Activated T-cell treated with anti-CD3 and anti-CD28 coated beads, Interleukin-2, amount 50 U/mL, for 72 hours (primary cell): ENCODE results near the gene PPM1H. TPM values are rescaled to one million over a fixed set of nuclear protein-coding genes. Genes with fewer than 3 reads are reported as not detected.

Experiments used
- ATAC-seq, 2 donors: fragments of 150-1000 bp; cut with Tn5 transposase; replicated peaks in 1 of 2; 2 replicates each; pipeline ENCODE4 v1.10.0; 2021; ENCODE audit warnings: moderate library complexity in 2 of 2, mild to moderate bottlenecking in 1 of 2
- DNase-seq, 2 donors: peaks; one replicate each; pipeline ENCODE4 v3.0.0; 2021 to 2022; ENCODE audit warnings: mixed read lengths in 1 of 2
- H3K27ac Mint-ChIP-seq: one replicate; pipeline ENCODE4 v1.8.0; 2022; ENCODE audit warnings: mild to moderate bottlenecking, moderate library complexity, mixed read lengths
- H3K27me3 Mint-ChIP-seq: one replicate; pipeline ENCODE4 v1.8.0; 2022; ENCODE audit warnings: low read depth, mixed read lengths
- H3K36me3 Mint-ChIP-seq, 2 donors: one replicate each; pipeline ENCODE4 v1.8.0; 2022; ENCODE audit warnings: mixed read lengths in 2 of 2, mild to moderate bottlenecking in 1 of 2; ENCODE audit not compliant: insufficient read depth in 2 of 2
- H3K4me1 Mint-ChIP-seq: one replicate; pipeline ENCODE4 v1.8.0; 2022; ENCODE audit warnings: low read depth, mixed read lengths
- H3K4me3 Mint-ChIP-seq, 2 donors: one replicate each; pipeline ENCODE4 v1.8.0; 2022; ENCODE audit warnings: mild to moderate bottlenecking in 2 of 2, mixed read lengths in 2 of 2, moderate library complexity in 2 of 2
- H3K9me3 Mint-ChIP-seq, 2 donors: one replicate each; pipeline ENCODE4 v1.8.0; 2022; ENCODE audit warnings: mixed read lengths in 2 of 2
- total RNA-seq, 2 donors: library from RNA; stranded (reverse); gene quantifications; one replicate each; pipeline ENCODE4 v1.2.3, GENCODE V29; 2022

PPM1H gene
- total RNA-seq, 2 donors from 2014 or later: not detected

DNA sequence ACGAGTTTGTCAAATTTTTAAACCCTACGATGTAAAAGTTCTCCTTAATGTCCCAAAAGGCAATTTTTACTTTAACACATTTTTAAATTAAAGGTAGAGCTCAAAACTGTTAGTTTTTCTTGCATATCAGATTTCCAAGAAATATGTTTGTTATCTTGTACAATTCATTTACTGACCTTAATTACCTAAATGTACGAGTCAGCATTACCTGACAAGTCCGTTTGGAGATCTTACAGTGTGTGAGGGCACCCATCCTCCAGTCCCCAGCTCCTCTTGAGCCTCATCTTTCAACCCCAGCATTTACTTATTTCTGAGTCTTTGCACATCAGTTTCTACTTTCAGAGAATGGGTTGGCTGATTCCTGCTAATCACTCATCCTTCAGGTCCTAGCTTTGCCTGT lies 23.7 kb downstream of the PPM1H start:
- Mint-ChIP-seq H3K4me1 (no peaks in the 10 kb centered on the region), H3K27me3 (peaks cover 17% of the 10 kb centered on the region), H3K4me3 (no peak overlapping the region), H3K9me3 (no peaks in the 10 kb centered on the region), H3K36me3 (no peaks in the 10 kb centered on the region), H3K27ac (no peak overlapping the region)
- ATAC-seq (no peak), DNase-seq (no peak)

DNA sequence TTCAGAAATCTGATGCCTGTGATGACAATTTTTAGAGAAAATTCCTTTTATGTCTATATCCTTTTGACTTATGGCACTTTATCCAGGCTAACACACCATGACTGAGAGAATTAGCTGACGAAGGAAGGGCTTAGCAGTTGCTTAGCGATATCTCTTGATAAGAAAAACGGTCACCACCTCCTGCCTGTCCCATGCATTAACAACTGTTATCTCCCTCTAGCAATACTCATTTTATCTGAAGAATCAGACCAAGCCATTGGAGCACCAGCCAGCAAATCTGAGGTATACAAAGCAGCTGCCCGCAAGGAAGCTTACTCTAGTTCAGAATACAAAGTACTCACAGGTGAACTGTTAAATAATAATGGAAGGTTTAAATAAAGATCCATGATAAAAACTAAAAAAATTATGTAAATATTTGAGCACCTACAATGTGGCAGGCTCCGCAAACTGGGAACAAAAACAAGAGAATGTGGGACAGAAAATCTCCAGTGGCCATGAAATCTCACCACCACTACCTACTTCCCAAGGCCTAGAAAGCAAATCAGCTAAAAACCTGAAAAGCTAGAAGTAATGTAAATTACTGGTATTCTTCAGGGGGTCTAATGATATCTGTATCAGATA lies 24.3 kb downstream of the PPM1H start:
- H3K9me3 Mint-ChIP-seq: no peaks in the 10 kb centered on the region
- no peaks in the 10 kb centered on the region for H3K36me3 Mint-ChIP-seq
- H3K27me3 Mint-ChIP-seq: peaks cover 22% of the 10 kb centered on the region
- ATAC-seq: no peak
- no peak overlapping the region for H3K27ac Mint-ChIP-seq
- H3K4me3 Mint-ChIP-seq: no peak overlapping the region
- no peaks in the 10 kb centered on the region for H3K4me1 Mint-ChIP-seq
- no peak for DNase-seq

DNA sequence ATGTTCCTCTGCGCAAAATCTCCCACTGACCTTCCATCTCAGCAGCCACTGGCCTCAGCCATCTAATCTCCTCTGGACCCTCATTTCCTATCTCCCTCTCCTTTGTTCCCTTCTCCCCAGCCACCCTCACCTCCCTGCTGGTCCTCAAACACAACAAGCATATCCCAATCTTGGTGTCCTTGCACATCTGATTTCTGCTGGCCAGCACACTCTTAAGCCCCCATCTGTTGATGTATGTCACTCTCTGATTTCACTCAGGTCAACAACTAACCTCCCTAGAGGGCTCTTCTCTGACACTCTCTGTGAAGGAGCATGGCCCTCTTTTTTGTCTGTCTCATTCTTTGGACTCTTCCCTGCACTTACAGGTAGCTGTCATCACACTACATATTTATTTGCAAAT lies 25.6 kb downstream of the PPM1H start:
- no peak for DNase-seq
- H3K4me3 Mint-ChIP-seq: no peak overlapping the region
- peaks cover 29% of the 10 kb centered on the region for H3K27me3 Mint-ChIP-seq
- H3K4me1 Mint-ChIP-seq: no peaks in the 10 kb centered on the region
- no peak overlapping the region for H3K27ac Mint-ChIP-seq
- H3K36me3 Mint-ChIP-seq: no peaks in the 10 kb centered on the region
- H3K9me3 Mint-ChIP-seq: no peaks in the 10 kb centered on the region
- ATAC-seq: no peak

DNA sequence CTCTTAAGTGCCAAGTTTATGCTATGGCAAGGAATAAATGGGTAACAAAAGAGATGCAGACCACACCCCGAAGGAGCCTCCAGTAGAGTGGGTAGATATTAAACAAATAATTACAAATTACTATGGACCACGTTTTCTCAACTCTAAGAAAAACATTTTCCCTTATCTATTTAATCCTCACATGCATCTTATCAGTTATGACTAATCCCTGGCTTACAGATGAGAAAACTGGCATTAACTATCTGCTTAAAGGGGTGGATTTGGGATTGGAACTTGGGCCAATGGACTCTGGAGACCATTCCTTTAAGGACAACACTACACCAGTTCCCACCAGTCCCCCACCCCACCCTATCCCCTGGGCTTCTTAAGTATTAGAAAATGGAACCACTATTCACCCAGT lies 26.3 kb downstream of the PPM1H start:
- Mint-ChIP-seq H3K36me3 (no peaks in the 10 kb centered on the region), H3K27me3 (peaks cover 25% of the 10 kb centered on the region), H3K4me3 (no peak overlapping the region), H3K9me3 (no peaks in the 10 kb centered on the region), H3K27ac (no peak overlapping the region), H3K4me1 (no peaks in the 10 kb centered on the region)
- DNase-seq (no peak), ATAC-seq (no peak)

DNA sequence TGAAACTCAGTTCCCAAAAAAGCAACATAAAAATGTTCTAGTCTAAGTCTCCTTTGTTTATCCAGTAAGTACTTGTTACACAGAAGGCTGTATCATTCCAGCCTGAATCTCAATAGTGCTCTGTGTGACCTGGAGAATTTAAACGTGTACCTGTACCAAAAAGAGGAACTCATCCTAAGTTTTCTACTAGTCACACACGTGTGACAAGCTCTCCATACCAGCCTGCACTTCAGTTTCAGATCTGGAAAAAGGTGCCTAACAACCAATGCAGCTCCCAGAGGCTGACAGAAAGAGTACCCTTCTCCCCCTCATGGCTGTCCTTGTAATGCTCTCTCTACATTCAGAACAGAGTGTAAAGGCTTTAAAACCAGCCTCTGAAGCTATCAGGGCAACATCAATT lies 27.4 kb downstream of the PPM1H start:
- Mint-ChIP-seq H3K27me3 (peaks cover 25% of the 10 kb centered on the region), H3K4me3 (no peak overlapping the region), H3K27ac (no peak overlapping the region), H3K4me1 (no peaks in the 10 kb centered on the region), H3K36me3 (no peaks in the 10 kb centered on the region), H3K9me3 (no peaks in the 10 kb centered on the region)
- ATAC-seq (no peak), DNase-seq (no peak)

DNA sequence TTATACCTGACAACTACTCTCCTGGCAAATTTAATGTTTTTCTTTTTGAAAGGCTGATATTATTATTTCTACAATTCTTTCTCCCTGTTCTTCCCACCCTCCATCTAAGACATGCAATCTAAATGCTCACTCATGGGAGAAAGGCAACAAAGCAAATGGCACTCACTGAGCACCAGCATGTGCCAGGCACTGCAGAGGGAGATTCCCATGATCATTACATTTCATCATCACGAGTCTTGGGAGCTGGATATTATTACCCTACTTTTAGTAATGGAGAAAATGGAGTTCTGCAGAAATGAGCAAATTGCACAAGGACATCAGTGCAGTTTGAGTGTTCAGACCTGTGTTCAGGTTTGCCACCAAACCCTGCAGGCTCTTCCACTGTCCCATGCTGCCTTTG lies 27.9 kb downstream of the PPM1H start:
- Mint-ChIP-seq H3K4me1 (no peaks in the 10 kb centered on the region), H3K36me3 (no peaks in the 10 kb centered on the region), H3K4me3 (no peak overlapping the region), H3K27me3 (peaks cover 25% of the 10 kb centered on the region), H3K9me3 (no peaks in the 10 kb centered on the region), H3K27ac (no peak overlapping the region)
- ATAC-seq (no peak), DNase-seq (no peak)

DNA sequence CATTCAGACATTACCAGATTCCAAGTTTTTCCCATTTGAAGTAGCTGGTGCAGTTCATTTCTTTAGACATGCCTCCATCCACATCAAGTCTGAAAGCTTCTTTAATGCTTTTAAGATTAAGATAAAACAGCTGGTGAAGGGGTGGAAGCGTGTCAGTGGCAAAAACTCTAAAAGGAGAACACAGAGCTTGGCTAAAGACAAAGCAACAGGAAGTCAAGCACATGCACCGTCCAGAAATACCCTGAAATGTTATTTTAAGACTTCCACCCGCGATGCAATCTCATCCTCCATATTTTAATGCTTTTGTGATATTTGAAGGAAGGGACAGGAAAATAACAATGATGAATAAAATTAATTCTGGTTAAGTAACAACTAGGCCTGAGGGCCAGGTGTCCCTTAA lies 31.8 kb downstream of the PPM1H start:
- Mint-ChIP-seq H3K36me3 (no peaks in the 10 kb centered on the region), H3K27me3 (peaks cover 14% of the 10 kb centered on the region), H3K4me1 (peaks cover 6% of the 10 kb centered on the region), H3K9me3 (no peaks in the 10 kb centered on the region), H3K4me3 (no peak overlapping the region), H3K27ac (no peak overlapping the region)
- ATAC-seq (no peak), DNase-seq (no peak)

DNA sequence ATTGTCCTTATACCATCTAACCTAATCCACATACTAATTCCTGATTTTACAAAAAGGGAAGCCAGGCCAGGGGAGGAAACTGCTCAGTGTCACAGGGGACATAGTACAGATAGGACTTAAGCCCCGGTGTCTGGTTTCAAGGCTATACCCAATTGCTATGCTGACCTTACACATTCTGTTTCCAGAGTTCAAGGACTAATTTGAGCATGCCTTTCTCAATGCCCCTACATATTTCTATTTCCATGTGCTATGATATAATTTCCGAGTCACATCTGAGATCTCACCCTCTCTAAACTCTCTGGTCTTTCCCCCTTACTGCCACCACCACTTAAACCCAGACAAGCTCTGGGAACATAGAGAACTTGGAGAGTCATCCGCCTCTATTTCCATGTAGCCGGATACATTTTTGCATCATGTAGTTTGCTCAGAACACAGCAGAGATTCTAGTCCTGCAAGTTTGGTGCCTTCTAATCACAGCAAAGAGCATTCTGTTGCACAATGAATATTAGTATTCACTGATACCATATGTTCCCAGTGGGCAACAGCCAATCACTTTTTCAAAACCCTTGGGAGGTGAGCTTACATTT lies 34.2 kb downstream of the PPM1H start:
- DNase-seq: no peak
- no peaks in the 10 kb centered on the region for H3K36me3 Mint-ChIP-seq
- H3K27ac Mint-ChIP-seq: no peak overlapping the region
- no peak overlapping the region for H3K4me3 Mint-ChIP-seq
- peaks cover 0 to 3% of the 10 kb centered on the region in 2 donors for H3K9me3 Mint-ChIP-seq
- peaks cover 6% of the 10 kb centered on the region for H3K4me1 Mint-ChIP-seq
- no peak for ATAC-seq
- H3K27me3 Mint-ChIP-seq: peaks cover 11% of the 10 kb centered on the region

DNA sequence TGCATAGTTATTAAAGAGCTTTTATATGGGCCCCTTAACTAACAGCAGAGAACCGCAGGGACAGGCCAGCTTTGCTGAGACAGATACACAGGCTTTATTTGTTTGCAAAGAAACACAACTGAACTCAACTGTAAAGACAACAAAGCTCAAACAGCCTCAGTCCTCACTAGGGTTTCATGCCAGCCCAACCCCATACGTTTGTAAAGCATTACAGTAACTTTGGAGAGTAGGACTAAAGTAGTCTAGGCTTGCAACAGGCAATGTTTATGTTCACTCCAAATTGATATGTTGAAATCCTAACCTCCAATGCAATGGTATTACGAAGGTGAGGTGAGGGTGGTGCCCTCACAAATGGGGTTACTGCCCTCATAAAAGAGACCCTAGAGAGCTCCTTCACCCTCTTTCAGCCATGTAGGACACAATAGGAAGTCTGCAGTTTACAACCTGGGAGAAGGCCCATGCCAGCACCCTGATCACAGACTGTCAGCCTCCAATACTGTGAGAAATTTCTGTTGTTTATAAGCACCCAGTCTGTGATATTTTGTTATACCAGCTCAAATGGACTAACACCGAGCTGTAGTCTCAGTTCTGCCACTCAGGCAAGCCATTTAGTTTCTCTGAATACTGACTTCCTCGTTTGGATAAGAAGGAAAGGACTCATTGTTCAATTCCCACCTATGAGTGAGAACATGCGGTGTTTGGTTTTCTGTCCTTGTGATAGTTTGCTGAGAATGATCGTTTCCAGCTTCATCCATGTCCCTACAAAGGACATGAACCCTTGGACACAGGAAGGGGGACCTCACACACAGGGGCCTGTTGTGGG lies 35.2 kb downstream of the PPM1H start:
- DNase-seq: no peak
- H3K27ac Mint-ChIP-seq: no peak overlapping the region
- no peak for ATAC-seq

DNA sequence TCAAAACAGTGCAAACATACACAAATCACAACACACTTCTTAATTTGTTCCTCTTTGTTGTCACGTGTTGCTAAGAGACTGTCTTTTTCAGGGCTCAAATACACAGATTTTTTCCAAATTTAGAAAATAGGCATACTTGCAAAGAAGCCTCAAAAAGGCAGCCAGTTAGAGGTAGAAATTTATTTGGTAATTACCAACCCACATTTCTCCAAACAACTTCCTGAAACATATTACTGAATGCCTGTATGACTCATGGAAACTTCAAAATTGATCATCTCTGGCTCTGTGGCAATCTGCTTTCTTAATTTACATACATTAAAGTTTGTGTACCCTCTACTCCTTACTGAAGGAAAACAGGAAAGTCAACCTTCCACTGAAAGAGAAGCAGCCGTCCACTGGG lies 36.4 kb downstream of the PPM1H start:
- ATAC-seq (no peak), DNase-seq (no peak)
- no peaks in the 10 kb centered on the region for H3K36me3 Mint-ChIP-seq
- H3K4me1 Mint-ChIP-seq: peaks cover 6% of the 10 kb centered on the region
- no peak overlapping the region for H3K27ac Mint-ChIP-seq
- H3K27me3 Mint-ChIP-seq: peaks cover 5% of the 10 kb centered on the region
- peaks cover 0 to 3% of the 10 kb centered on the region in 2 donors for H3K9me3 Mint-ChIP-seq
- no peak overlapping the region for H3K4me3 Mint-ChIP-seq

More for the DNA sequence above, 35.2 kb downstream of the PPM1H start:
- Mint-ChIP-seq H3K4me3 (no peak overlapping the region), H3K27me3 (peaks cover 5% of the 10 kb centered on the region), H3K9me3 (peaks cover 0 to 3% of the 10 kb centered on the region in 2 donors), H3K4me1 (peaks cover 6% of the 10 kb centered on the region), H3K36me3 (no peaks in the 10 kb centered on the region)

DNA sequence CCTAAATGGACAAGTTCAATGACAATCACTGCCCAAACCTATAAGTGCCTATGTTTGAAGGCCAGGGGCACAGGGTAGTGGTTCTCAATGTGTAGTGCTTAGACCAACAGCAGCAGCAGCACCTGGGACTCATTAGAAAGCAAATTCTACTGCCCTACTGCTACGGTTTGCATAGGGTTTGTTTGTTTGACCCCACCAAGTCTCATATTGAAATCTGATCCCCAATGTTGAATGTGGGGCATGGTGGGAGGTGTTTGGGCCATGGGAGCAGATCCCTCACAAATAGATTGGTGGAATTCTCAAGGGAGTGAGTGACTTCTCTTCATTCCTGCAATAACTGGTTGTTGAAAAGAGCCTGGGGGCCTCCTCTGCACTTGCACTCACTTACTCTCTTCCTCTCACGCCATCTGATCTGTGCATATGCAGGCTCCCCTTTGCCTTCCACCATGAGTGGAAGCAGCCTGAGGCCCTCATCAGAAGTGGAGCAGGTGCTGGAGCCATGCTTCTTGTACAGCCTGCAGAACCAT lies 39.5 kb downstream of the PPM1H start:
- no peak overlapping the region for H3K4me3 Mint-ChIP-seq
- H3K27ac Mint-ChIP-seq: no peak overlapping the region
- H3K36me3 Mint-ChIP-seq: no peaks in the 10 kb centered on the region
- peaks cover 18% of the 10 kb centered on the region for H3K4me1 Mint-ChIP-seq
- peaks cover 0 to 3% of the 10 kb centered on the region in 2 donors for H3K9me3 Mint-ChIP-seq
- peaks cover 5% of the 10 kb centered on the region for H3K27me3 Mint-ChIP-seq
- DNase-seq (no peak), ATAC-seq (no peak)

DNA sequence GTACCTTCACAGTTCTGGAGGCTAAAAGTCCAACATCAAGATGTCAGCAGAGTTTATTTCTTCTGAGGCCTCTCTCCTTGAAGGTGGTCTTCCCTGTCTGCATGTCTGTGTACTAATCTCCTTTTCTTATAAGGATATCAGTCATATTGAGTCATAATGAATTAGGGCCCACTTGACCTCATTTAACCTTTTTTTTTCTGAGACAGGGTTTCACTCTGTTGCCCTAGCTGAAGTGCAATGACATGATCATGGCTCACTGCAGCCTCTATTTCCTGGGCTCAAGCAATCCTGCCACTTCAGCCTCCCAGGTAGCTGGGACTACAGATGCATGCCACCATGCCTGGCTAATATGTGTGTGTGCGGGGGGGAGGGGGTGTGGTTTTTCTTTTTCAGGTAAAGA lies 41.7 kb downstream of the PPM1H start:
- no peak for DNase-seq
- no peaks in the 10 kb centered on the region for H3K36me3 Mint-ChIP-seq
- peaks cover 12% of the 10 kb centered on the region for H3K4me1 Mint-ChIP-seq
- ATAC-seq: no peak
- H3K27ac Mint-ChIP-seq: no peak overlapping the region
- peaks cover 0 to 3% of the 10 kb centered on the region in 2 donors for H3K9me3 Mint-ChIP-seq
- H3K27me3 Mint-ChIP-seq: peaks cover 5% of the 10 kb centered on the region
- H3K4me3 Mint-ChIP-seq: no peak overlapping the region

DNA sequence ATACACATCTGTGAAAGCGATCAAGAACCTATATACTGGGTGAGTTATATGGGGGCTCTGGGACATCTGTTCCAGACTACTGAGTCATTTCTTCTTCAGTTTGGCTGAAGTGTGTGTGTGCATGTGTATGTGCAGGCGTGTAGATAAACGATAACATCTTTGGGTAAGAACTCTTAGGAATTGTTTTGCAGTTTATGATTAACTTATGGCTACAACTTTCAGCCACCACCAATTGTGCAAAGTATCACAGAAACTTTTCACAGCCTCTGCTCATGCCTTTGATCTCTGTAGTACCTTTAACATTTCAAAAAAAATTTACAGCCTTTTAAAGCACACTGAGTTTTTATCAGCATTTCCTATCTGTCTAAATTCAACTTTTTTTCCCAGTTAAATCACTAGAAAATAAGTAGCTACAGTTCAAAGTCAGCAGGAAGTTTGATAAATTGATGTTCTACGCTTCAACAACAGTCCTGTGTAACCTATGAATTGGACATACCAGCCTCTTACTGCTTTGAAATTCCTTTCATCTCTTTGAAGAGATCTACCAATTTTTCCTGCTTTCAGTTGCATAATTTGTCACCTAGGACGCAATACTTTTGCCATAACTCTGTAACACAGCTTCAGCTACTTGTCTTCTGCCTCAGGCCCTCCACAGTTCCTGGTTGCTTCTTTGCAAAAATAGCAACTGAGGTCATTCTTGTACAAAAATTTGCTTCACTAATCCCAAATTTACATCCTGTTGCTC lies 43.0 kb downstream of the PPM1H start:
- no peaks in the 10 kb centered on the region for H3K36me3 Mint-ChIP-seq
- peaks cover 0 to 3% of the 10 kb centered on the region in 2 donors for H3K9me3 Mint-ChIP-seq
- no peak overlapping the region for H3K27ac Mint-ChIP-seq
- no peak overlapping the region for H3K4me3 Mint-ChIP-seq
- peaks cover 5% of the 10 kb centered on the region for H3K27me3 Mint-ChIP-seq
- ATAC-seq: peak; percentile 64 to 69
- DNase-seq: no peak
- peaks cover 12% of the 10 kb centered on the region for H3K4me1 Mint-ChIP-seq
